ENCODE data around the gene TPD52L1.

The TPD52L1 gene

GRCh38 chr6:125182237-125183008 is 28.9 kb downstream of the TPD52L1 start:
- DNase-seq (ENCODE audit: low read depth) = no peak

GRCh38 chr6:125183391-125183790 is 29.8 kb downstream of the TPD52L1 start:
- DNase-seq (ENCODE audit: low read depth) = no peak

DNA sequence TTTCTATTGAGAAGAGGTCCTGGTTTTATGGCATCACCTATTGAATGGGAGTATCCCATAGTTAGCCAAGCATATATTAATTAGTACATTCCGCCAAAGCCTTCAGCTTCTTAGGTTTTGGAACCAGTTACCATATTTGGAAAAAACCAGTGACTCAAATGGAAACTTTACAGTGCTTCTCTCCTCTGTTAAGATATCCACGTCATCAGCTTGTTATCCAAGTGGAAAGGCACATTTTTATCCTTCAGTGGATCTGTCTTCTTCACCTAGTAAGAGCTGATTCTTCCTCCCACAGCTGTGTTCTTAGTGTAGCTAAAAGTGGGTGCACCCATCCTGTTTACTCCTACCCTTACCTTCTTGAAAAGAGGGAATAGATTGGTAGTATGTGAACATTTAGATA is 34.5 kb downstream of the TPD52L1 start:
- DNase-seq (ENCODE audit: low read depth) = no peak

- no peak for DNase-seq (ENCODE audit: low read depth)
These were observed 35.1 kb downstream of the TPD52L1 start for GRCh38 chr6:125188594-125189203.

- DNase-seq (ENCODE audit: low read depth) = no peak
These were observed 35.9 kb downstream of the TPD52L1 start for GRCh38 chr6:125189494-125189893.

GRCh38 chr6:125190667-125191066 is 37.1 kb downstream of the TPD52L1 start:
- DNase-seq (ENCODE audit: low read depth) = no peak

GRCh38 chr6:125191916-125192609 is 38.5 kb downstream of the TPD52L1 start:
- DNase-seq (ENCODE audit: low read depth) = no peak

DNA sequence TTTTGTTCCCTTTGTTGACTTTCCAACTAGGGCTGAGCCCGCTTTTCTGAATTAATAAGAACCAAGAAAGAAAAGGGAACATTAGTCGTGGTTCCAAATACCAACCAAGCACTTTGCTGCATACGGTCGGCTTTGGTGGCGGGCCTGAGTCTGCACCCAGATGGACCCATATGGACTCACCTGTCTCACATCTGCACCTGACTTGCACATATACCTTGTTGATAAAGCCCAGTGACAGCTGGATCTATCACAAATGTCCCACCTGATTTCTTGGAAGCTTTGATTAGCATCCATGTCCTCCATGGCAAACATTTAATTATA is 39.0 kb downstream of the TPD52L1 start:
- DNase-seq (ENCODE audit: low read depth) = no peak

GRCh38 chr6:125193208-125193607 is 39.6 kb downstream of the TPD52L1 start:
- no peak for DNase-seq (ENCODE audit: low read depth)

DNA sequence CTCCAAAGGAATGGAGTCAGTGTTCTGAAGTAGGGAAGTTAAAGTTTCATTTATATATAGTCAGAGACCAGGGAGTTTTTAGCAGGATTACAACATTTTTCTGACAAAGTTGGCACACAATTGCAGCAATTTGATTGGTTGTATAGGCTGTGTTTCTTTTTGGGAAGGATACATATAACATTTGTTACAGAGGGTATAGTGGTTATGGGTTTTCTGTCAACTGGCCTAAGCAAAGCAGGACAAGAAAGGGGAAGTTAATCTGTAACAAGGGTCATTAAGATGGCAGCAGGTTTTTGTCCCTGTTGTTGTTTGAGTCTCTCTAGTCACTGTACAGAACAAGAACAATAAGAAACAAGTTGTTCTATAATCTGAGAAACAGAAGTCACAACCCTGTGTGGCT is 41.4 kb downstream of the TPD52L1 start:
- DNase-seq (ENCODE audit: low read depth) = no peak

- no peak for DNase-seq (ENCODE audit: low read depth)
These were observed 42.0 kb downstream of the TPD52L1 start for GRCh38 chr6:125195526-125195925.

GRCh38 chr6:125196613-125197012 is 43.0 kb downstream of the TPD52L1 start:
- no peak for DNase-seq (ENCODE audit: low read depth)

GRCh38 chr6:125197795-125198269 is 44.3 kb downstream of the TPD52L1 start:
- DNase-seq (ENCODE audit: low read depth) = no peak

DNA sequence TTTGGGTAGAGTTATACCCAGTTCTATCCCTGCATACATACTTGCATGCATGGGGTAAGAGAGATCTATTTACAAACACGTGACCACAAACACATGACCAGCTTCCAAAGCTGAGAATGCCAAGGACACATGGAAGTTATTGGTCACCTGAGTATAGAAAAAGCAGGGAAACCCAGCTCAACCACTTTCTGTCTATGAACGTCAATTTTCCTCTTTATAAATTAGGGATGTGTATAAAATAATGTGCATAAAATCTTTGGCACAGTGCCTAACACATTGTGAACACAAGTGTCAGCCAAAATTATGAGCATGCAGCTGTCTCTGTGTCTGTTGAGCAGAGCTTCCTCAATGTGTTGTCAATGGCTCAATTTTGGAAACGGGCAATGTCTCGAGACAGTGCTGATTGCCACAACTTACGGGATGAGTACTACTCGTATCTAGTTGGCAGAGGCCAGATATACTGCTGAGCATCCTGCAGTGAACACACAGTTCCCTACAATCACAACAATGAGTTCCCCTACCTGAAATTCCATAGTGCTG is 44.9 kb downstream of the TPD52L1 start:
- DNase-seq (ENCODE audit: low read depth) = no peak

DNA sequence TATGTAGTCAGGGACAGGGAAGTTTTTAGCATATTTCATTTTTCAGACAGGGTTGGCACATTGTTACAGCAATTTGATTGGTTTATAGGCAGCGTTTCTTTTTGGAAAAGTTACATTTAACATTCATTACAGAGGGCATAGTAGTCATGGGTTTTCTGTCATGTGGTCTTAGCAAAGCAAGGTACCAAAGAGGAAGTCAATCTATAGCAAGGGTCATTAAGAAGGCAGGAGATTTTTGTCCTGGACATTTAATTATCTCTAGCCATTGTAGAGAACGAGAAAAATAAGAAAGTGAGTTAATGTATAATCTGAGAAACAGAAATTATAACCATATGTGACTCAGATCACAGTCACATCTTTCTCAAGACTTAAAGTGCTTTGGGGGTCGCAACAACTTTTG is 47.4 kb downstream of the TPD52L1 start:
- no peak for DNase-seq (ENCODE audit: low read depth)

DNA sequence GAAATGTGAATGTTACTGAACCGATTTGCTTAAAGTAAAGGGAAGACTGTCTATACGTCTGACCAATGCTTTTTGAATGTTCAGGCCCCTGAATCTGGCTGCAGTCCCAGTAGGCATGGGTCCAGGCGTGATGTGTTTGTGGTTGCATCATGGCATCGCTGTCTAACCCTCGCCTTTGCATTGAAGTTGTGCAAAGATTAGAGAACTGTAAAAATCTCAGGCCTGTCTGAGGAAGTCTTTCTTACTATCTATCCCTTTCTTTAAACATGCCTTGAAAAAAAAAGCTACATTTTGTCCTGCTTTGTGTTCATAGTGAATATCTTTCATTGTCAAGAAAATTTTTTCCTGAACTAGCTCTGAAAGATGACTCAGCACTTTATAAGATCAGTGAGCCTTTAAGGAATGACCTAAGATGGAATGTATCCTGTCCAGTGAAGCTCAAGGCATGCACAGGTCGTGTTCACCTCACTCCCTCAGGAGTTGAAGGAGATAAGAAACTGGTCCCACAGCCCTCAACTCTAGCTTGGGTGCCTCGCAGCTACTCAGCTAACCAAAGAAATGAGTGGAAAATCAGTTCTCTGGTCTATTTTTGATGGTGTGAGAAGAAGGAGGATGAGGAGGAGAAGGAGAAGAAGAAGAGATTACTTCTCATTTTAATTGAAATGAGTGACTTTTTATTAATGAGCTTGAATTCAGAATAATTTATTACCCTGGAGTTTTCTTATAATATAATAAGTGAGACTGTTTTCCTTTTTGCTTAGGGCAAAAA is 48.6 kb downstream of the TPD52L1 start:
- no peak for DNase-seq (ENCODE audit: low read depth)

DNA sequence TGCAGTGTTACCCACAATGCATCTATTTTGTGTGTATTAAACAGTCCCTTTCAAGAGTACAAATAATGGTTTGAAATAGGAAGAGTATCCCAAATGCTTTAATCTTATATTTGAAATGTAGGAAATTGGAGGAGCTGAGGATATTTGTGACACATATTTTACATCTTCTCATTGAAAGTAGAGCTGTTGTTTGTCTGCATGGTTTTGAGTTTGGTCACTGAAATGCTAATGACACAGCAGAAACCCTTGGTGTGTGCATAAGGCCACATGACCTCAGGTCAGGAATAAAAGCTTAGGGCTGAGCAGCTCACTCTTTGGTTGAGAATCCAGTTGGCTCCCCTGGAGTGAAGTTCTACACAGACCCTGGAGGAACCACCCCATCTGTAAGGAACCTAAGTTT is 49.8 kb downstream of the TPD52L1 start:
- DNase-seq (ENCODE audit: low read depth) = no peak

- DNase-seq (ENCODE audit: low read depth) = no peak
These were observed 52.4 kb downstream of the TPD52L1 start for GRCh38 chr6:125205931-125206330.

DNA sequence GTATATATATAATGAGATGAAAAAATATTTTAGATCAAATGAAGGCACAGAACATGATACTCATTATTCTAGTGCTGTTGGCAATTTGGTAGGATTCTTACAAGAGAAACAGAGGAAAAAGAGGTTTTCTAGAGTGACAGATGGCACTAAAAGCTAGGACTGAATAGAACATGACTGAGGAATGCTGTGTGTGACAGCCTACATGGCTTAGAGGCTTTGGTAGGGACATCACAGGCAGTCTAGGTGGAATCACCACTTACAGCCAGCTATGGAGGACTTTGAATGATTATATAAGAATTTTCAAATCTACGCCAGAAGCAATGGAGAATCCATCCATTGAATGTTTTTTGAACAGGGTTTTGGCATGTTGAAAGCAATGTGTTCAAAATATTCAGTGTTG is 52.8 kb downstream of the TPD52L1 start:
- no peak for DNase-seq (ENCODE audit: low read depth)

DNA sequence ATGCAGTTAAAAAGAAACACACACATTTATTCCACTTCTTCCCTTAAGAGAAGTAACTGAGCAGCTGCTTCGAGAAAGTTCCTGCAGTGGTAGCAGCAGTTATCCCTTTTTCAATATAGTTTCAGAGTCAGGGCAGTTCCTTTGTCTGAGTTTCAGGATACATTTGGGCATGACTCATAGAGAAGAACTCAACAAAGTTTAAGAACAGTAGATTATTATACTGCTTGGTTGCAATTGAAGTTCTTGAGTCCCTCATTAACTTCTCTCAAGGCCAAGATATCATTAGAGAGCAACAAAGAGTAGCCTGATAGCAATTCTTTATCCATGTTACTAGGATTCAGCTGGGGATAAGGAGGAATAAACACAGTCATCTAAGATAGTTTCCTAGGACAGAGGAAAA is 54.4 kb downstream of the TPD52L1 start:
- DNase-seq (ENCODE audit: low read depth) = no peak

GRCh38 chr6:125208625-125209249 is 55.2 kb downstream of the TPD52L1 start:
- no peak for DNase-seq (ENCODE audit: low read depth)

GRCh38 chr6:125210667-125211066 is 57.1 kb downstream of the TPD52L1 start:
- DNase-seq (ENCODE audit: low read depth) = no peak
